K562 (cell line): ENCODE results near the gene CWF19L2. TPM values are rescaled to one million over a fixed set of nuclear protein-coding genes. Genes with fewer than 3 reads are reported as not detected.

Experiments
- ATAC-seq: fragments of 200-7000 bp; cut with Tn5 transposase; 3 replicates; pipeline ENCODE4 v1.9.1; 2020; ENCODE audit warnings: moderate library complexity
- BruUV-seq: library from RNA; stranded (reverse); fragments of 400-500 nt; replicated peaks from 2 replicates; lab custom pipeline; 2021; lab: Mats Ljungman, UMichigan
- CTCF ChIA-PET: fragments of 300-600 bp; formaldehyde crosslinking; extraction: SDS; loops from one replicate; lab custom pipeline; 2021; ENCODE audit warnings: low intra/inter-chr PET ratio; lab: Yijun Ruan, JAX
- POLR2A ChIA-PET: fragments of 300-600, 350-650 bp; sonication (Branson Sonifier 250); formaldehyde crosslinking; extraction: SDS; loops from one replicate; lab custom pipeline; 2021; ENCODE audit warnings: antibody characterized with exemption, inconsistent platforms; lab: Yijun Ruan, JAX
- DNase-seq, 4 experiments: peaks; one replicate each; pipeline versions ENCODE4 v3.0.0 to v3.0.0-alpha.2; 2011 to 2018; ENCODE audit warnings: low spot score in 3 of 4, mixed read lengths in 3 of 4; ENCODE audit errors: extremely low read depth in 1 of 4
- FAIRE-seq: peaks from 2 replicates; lab custom pipeline; 2011; peaks lifted over from hg19 to GRCh38; lab: Jason Lieb, UNC
- H2AFZ ChIP-seq: 2 replicates; pipeline ENCODE4 v1.6.0; 2011; ENCODE audit warnings: low read depth, low read length, control low read depth, inconsistent platforms
- H3K27ac ChIP-seq: fragments of 200-600 bp; 3 replicates; pipeline ENCODE4 v1.8.0; 2011; ENCODE audit warnings: low read depth, mild to moderate bottlenecking, control low read depth, inconsistent platforms, low read length, moderate library complexity, mixed read lengths; ENCODE audit errors: extremely low read depth
- H3K27me3 ChIP-seq, 2 experiments: fragments of 300-600 bp in 1 of 2; 2 replicates in 1 of 2; 3 replicates in 1 of 2; pipeline versions ENCODE4 v1.6.0 to v1.8.0; 2011; ENCODE audit warnings: inconsistent platforms in 2 of 2, low read length in 2 of 2, mild to moderate bottlenecking in 1 of 2, mixed read lengths in 1 of 2, moderate library complexity in 1 of 2; ENCODE audit not compliant: control insufficient read depth in 2 of 2, insufficient read depth in 2 of 2
- H3K36me3 ChIP-seq: fragments of 300-600 bp; 3 replicates; pipeline ENCODE4 v1.8.0; 2011; ENCODE audit warnings: mild to moderate bottlenecking, low read length, inconsistent platforms; ENCODE audit not compliant: control insufficient read depth, insufficient read depth
- H3K4me1 ChIP-seq, 2 experiments: fragments of 200-600 bp in 1 of 2; replicated peaks in 1 of 2; 2 replicates in 1 of 2; 3 replicates in 1 of 2; pipeline versions ENCODE4 v1.5.1 to v1.8.0; 2011; ENCODE audit warnings: inconsistent platforms in 2 of 2, low read length in 2 of 2, mild to moderate bottlenecking in 1 of 2, mixed read lengths in 1 of 2, moderate library complexity in 1 of 2; ENCODE audit not compliant: control insufficient read depth in 2 of 2, insufficient read depth in 2 of 2
- H3K4me2 ChIP-seq: 2 replicates; pipeline ENCODE4 v1.6.1; 2011; ENCODE audit warnings: low read length, control low read depth, inconsistent platforms, mixed read lengths; ENCODE audit not compliant: insufficient read depth
- H3K4me3 ChIP-seq: fragments of 200-600 bp; sonication (generic), shearing (Covaris generic); 2 replicates; pipeline ENCODE4 v1.5.1; 2016; ENCODE audit warnings: control low read depth, inconsistent platforms
- H3K79me2 ChIP-seq: fragments of 200-600 bp; 3 replicates; pipeline ENCODE4 v1.8.0; 2011; ENCODE audit warnings: low read length, inconsistent platforms; ENCODE audit not compliant: control insufficient read depth, insufficient read depth
- H3K9ac ChIP-seq, 2 experiments: 2 replicates each; pipeline versions ENCODE4 v1.6.0 to v1.6.1; 2011; ENCODE audit warnings: low read depth in 2 of 2, low read length in 2 of 2, control low read depth in 1 of 2, inconsistent platforms in 1 of 2, mild to moderate bottlenecking in 1 of 2, mixed read lengths in 1 of 2; ENCODE audit not compliant: insufficient read depth in 1 of 2
- H3K9me1 ChIP-seq: one replicate; pipeline ENCODE4 v1.6.0; 2011; ENCODE audit warnings: inconsistent platforms, mild to moderate bottlenecking, low read length, moderate library complexity; ENCODE audit not compliant: control insufficient read depth, insufficient read depth
- H3K9me3 ChIP-seq: replicated peaks from 2 replicates; pipeline ENCODE4 v1.5.1; 2011; ENCODE audit warnings: low read depth, low read length, inconsistent platforms; ENCODE audit not compliant: control insufficient read depth, insufficient read depth
- H4K20me1 ChIP-seq: replicated peaks from 2 replicates; pipeline ENCODE4 v1.6.1; 2011; ENCODE audit warnings: low read length, inconsistent platforms, mixed read lengths; ENCODE audit not compliant: control insufficient read depth, insufficient read depth
- BDP1 ChIP-seq: IDR thresholded peaks from 3 replicates; pipeline ENCODE4 v1.6.1; 2011; ENCODE audit not compliant: insufficient read length, insufficient read depth
- CEBPZ ChIP-seq: fragments of 150-350 bp; IDR thresholded peaks from 2 replicates; pipeline ENCODE4 v1.6.1; 2014; ENCODE audit warnings: low read depth, mild to moderate bottlenecking, low read length, borderline replicate concordance
- CHD1 ChIP-seq: fragments of 200-600 bp; sonication (generic); IDR thresholded peaks from one replicate; pipeline ENCODE4 v1.6.1; 2012; ENCODE audit warnings: mild to moderate bottlenecking, moderate library complexity, low read length, inconsistent platforms
- EP400 ChIP-seq: fragments of 450-650 bp; IDR thresholded peaks from 2 replicates; pipeline ENCODE4 v1.6.1; 2017; ENCODE audit warnings: antibody characterized with exemption, mild to moderate bottlenecking, moderate library complexity
- NCOA4 ChIP-seq: fragments of 450-650 bp; IDR thresholded peaks from 2 replicates; pipeline ENCODE4 v1.6.1; 2018; ENCODE audit warnings: mild to moderate bottlenecking; ENCODE audit not compliant: partially characterized antibody
- SMAD4 ChIP-seq: fragments of 250-450 bp; sonication (Bioruptor Pico); conservative IDR thresholded peaks from 2 replicates; pipeline ENCODE4 v1.8.0; 2021; ENCODE audit warnings: inconsistent platforms, mild to moderate bottlenecking, moderate library complexity
- SREBF2 ChIP-seq: sonication (generic); formaldehyde crosslinking; IDR thresholded peaks from 2 replicates; pipeline ENCODE4 v1.4.0; 2020; ENCODE audit warnings: mild to moderate bottlenecking, missing genetic modification reagents
- ZNF75A ChIP-seq: fragments of 450-650 bp; formaldehyde crosslinking; IDR thresholded peaks from 2 replicates; pipeline ENCODE4 v1.4.0; 2020; ENCODE audit warnings: mild to moderate bottlenecking
- WGBS: fragments of 100-300 bp; shearing (Covaris generic); methylation state at CpG from one replicate; pipeline ENCODE4 v1.1.6; 2016; ENCODE audit warnings: low coverage, mixed read lengths; ENCODE audit not compliant: insufficient coverage; ENCODE audit errors: missing lambda C conversion rate; 5-methylcytosine and 5-hydroxymethylcytosine counted together
- in situ Hi-C: fragments of 300-500 bp; cut with MboI; formaldehyde crosslinking; loops from 4 replicates; pipeline ENCODE4 v1.15.0; 2018; ENCODE audit warnings: inconsistent platforms, mixed read lengths
- intact Hi-C: fragments of 100-400 bp; cut with micrococcal nuclease; formaldehyde crosslinking; loops from 2 replicates; pipeline ENCODE4 v1.14.2; 2022
- polyA plus RNA-seq, 8 experiments: library from polyadenylated mRNA; depleted of rRNA in 4 of 8; stranded (reverse) in 5 of 8; unstranded in 3 of 8; fragments of >200 nt; fragmentation: Nextera tagmentation in 2 of 8; fragmentation: Illumina TruSeq in 1 of 8; extraction: Ambion mirVana in 2 of 8; extraction: Trizol in 1 of 8; gene quantifications; 2 replicates each; pipeline versions ENCODE4 v1.2.1 to v1.2.3, GENCODE V29; 2011 to 2014; ENCODE audit warnings: inconsistent platforms in 1 of 8, missing spikeins in 1 of 8
- total RNA-seq, 7 experiments: library from RNA; depleted of rRNA in 6 of 7; stranded (reverse); fragments of >200 nt in 6 of 7; fragmentation: Illumina TruSeq in 2 of 7; extraction: Trizol in 2 of 7; gene quantifications; 2 replicates each; pipeline versions ENCODE4 v1.2.1 to v1.2.3, GENCODE V29; 2011 to 2021; ENCODE audit warnings: low replicate concordance in 1 of 7
- TF ChIP-seq, protein P1 (sequence below): fragments of 250-450 bp; sonication (Bioruptor Pico); IDR thresholded peaks from 2 replicates; pipeline ENCODE4 v1.8.0; 2021; ENCODE audit warnings: mild to moderate bottlenecking, moderate library complexity

CWF19L2 gene
- total and polyA plus RNA-seq, 9 of the 15 experiments (the other 6 are each of a cell fraction or from before 2014, with no cell fraction given) = 4.7 to 23.3 (median 10.2) TPM

GRCh38 chr11:107477820-107478219 lies 20.2 kb upstream of the CWF19L2 start:
- in situ Hi-C loops = no loop called here
- no TSS peak for BruUV-seq
- ChIA-PET POLR2A (interaction anchor here (0.8 kb wide), 1 partner anchor 33 kb away, joined by 3 read pairs; no protein-coding TSS in a partner anchor), CTCF (no interaction called here)
- 12% methylated on average over 3 of the region's 3 CpGs for WGBS
- no peak for DNase-seq
- Histone ChIP-seq H3K4me2 (no peak overlapping the region), H3K9me3 (no peaks in the 10 kb centered on the region), H2AFZ (no peak overlapping the region), H3K36me3 (no peaks in the 10 kb centered on the region)
- TF ChIP-seq SREBF2 (no peak), NCOA4 (no peak), CHD1 (no peak), SMAD4 (CRISPR knock-in tag) (no peak), BDP1 (no peak), EP400 (no peak), ZNF75A (CRISPR knock-in tag) (no peak), CEBPZ (no peak)
- TF ChIP-seq, protein P1, sequence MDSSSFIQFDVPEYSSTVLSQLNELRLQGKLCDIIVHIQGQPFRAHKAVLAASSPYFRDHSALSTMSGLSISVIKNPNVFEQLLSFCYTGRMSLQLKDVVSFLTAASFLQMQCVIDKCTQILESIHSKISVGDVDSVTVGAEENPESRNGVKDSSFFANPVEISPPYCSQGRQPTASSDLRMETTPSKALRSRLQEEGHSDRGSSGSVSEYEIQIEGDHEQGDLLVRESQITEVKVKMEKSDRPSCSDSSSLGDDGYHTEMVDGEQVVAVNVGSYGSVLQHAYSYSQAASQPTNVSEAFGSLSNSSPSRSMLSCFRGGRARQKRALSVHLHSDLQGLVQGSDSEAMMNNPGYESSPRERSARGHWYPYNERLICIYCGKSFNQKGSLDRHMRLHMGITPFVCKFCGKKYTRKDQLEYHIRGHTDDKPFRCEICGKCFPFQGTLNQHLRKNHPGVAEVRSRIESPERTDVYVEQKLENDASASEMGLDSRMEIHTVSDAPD (CRISPR knock-in tag) = no peak
- TF ChIP-seq, all 486 proteins: peak for 0
- Histone ChIP-seq H3K27me3 (no peaks in the 10 kb centered on the region; a peak in 1 of 5 replicates), H3K27ac (no peak overlapping the region), H4K20me1 (no peaks in the 10 kb centered on the region), H3K79me2 (no peaks in the 10 kb centered on the region), H3K9me1 (no peaks in the 10 kb centered on the region), H3K4me1 (no peaks in the 10 kb centered on the region), H3K9ac (no peak overlapping the region), H3K4me3 (no peak overlapping the region)
- ATAC-seq (no peak), FAIRE-seq (no peak)
- intact Hi-C loops = no loop called here
